Mononuclear cell (primary cell): Measurements from ENCODE around the gene TACC2. TPM values are rescaled to one million over a fixed set of nuclear protein-coding genes. Genes with fewer than 3 reads are reported as not detected.

Source experiments
- H3K27me3 ChIP-seq: 2 replicates; pipeline ENCODE4 v1.6.0; 2011; ENCODE audit warnings: low read length, control low read depth; ENCODE audit not compliant: insufficient read depth
- H3K4me1 ChIP-seq: 2 replicates; pipeline ENCODE4 v1.5.1; 2011; ENCODE audit warnings: mild to moderate bottlenecking, low read length, control low read depth; ENCODE audit not compliant: insufficient read depth
- H3K4me3 ChIP-seq: 2 replicates; pipeline ENCODE4 v1.5.1; 2011; ENCODE audit warnings: mild to moderate bottlenecking, low read length, moderate library complexity
- H3K9me3 ChIP-seq: 2 replicates; pipeline ENCODE4 v1.5.1; 2011; ENCODE audit warnings: low read depth, mild to moderate bottlenecking, control low read depth, low read length
- total RNA-seq: library from RNA; depleted of rRNA; stranded (reverse); fragments of >200 nt; gene quantifications from one replicate; pipeline ENCODE4 v1.2.3, GENCODE V29; 2012

TACC2 gene
- total RNA-seq, 1 donor: not detected

DNA sequence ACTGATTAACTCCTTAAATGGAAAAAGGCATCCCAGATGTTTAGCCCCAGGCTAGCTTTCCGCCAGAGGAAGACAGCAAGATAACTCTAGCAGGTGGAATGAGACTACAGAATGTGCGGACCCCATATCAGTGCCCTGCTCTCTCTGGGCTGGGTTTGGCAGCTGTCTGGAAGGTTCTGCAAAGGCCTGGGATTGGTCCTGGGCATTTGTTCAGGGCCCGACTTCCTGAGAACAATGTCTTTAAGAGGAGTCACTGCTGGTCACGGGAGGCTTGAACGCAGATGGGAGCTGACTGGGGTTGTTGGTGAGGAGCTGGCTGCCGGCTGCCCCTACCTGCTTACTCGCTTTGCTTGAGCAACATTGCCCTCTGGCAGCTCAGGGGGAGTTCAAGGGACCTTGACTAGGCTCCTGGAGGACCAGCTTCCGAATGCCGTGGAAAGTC is 151.5 kb downstream of the TACC2 start:
- Histone ChIP-seq H3K4me3 (no peak overlapping the region), H3K27me3 (no peaks in the 10 kb centered on the region), H3K4me1 (peaks cover 9% of the 10 kb centered on the region), H3K9me3 (no peaks in the 10 kb centered on the region)

DNA sequence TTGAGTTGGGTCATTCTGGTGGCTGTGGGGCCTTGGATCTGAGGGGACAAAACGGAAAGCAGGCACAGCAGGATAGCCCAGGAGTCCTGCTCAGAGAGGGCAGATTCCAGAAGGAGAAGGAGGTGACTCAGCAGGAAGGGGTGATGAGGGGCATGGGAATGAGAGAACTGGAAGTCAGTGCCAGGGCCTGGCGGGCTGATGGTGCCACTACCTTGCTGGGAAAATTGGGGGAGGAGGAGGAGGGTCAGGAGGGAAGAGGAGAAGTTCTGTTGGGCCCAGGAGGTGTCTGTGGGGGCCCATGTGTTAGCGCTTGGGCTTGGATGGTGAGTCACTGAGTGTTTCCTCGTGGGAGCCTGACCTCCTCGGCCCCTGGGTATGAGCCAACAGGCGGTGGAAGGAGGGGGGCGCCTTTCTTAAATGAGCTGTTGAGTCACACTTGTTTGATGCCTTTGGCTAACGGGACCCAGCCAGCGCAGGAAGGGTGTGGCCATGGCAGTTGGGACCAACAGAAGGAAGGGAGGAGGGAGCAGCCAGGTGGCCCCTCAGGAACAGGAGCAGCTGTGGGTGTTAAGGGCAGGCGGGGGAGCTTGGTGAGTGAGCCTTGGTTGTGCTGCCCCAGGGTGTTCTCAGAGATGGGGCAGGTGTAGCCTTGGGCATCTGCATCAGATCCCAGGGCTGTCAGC is 152.1 kb downstream of the TACC2 start:
- H3K4me3 ChIP-seq: no peak overlapping the region
- H3K27me3 ChIP-seq: no peaks in the 10 kb centered on the region
- H3K9me3 ChIP-seq: no peaks in the 10 kb centered on the region
- peaks cover 9% of the 10 kb centered on the region for H3K4me1 ChIP-seq

DNA sequence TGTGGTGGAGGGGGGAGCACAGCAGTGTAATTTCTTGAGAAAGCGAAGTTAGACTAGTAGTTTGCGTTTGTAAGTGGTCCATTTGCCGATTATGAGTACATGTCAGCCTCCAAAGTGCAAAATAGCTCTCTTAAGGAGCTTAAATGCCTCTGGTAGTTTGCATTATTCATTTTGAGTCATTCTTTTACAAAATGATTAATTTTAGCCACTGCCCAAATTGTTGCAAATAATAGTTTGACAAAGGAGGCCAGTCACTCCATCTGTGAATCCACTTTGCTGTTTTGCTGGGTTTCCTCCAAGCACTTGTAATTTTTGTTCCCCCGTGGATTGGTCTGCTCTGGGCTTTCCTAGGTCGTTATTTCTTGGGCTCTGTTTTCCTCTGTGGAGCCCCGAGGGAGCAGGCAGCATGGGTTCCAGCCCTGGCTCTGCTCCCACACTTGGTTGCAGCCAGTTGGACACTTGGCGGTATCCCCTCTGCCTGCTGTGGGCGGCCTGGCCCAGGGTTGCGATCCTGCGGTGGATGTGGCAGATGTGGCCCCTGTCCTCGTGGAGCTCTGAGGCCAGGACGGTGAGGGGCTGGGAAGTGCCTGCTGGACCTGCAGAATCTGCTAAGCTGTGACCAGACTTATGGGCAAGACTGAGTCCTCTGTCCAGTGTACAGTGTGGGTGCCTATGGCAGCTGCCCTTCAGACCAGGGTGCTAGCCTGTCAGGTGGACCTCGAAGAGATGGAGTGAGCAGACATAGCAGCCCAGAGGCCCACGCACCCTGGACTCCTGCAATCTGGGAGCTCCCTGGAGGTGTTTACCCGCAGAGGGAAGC is 153.1 kb downstream of the TACC2 start:
- H3K4me3 ChIP-seq: no peak overlapping the region
- H3K9me3 ChIP-seq: no peaks in the 10 kb centered on the region
- no peaks in the 10 kb centered on the region for H3K27me3 ChIP-seq
- H3K4me1 ChIP-seq: peaks cover 9% of the 10 kb centered on the region

DNA sequence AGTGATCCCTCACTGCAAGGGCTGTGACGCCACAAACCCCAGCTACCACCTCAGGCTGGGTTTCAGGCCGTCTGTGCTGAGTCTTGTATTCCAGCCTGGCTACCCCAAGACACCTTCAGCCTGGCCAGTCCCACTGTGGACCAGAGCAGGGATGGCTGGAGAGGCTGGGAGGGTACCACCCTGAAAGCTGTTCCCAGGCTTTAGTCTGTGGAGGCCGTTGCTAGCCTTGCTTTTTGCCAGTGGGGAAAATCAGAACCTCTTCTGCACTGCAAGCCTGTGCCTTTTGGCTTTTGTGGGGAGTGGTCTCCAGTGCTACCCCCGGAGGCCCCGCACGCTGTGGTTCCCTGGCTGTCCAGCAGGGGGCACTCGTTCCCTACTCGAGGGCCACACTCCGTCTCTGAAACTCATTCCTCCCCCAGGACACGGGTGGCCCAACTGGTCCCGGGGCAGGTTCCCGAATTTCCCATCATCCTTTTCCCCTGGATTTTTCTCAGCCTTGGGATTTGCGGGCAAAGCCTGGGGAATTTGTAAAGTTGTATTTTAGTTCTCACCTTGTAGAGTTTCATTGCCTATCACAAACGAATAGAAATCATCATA is 153.8 kb downstream of the TACC2 start:
- no peaks in the 10 kb centered on the region for H3K27me3 ChIP-seq
- no peak overlapping the region for H3K4me3 ChIP-seq
- no peaks in the 10 kb centered on the region for H3K9me3 ChIP-seq
- peaks cover 13% of the 10 kb centered on the region for H3K4me1 ChIP-seq

DNA sequence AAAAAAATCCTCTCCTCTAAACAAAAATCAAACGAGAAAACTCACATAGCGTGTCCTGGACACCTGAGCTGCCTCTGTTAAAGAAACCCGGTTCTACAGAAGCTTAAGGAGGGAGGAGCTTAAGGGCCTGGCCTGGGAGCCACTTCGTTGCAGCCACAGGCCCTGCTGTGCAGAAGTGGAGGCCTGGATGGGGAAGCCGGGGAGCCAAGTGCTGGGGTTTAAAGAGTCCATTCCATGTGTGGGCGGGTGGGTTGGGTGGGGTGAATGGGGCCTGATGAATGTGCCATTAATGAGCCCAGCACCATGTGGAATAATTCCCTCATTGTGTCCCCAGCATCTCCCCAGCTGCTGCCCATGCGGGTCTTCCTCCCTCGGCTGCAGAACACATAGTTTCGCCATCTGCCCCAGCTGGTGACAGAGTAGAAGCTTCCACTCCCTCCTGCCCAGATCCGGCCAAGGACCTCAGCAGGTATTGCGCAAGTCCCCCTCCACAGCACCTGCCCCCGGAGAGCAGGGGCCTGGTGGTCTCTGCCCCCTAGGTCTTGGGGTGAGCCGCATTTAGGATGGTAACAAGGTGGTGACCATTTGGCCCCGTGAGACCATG is 154.4 kb downstream of the TACC2 start:
- Histone ChIP-seq H3K4me3 (no peak overlapping the region), H3K4me1 (peaks cover 19% of the 10 kb centered on the region), H3K9me3 (no peaks in the 10 kb centered on the region), H3K27me3 (no peaks in the 10 kb centered on the region)

DNA sequence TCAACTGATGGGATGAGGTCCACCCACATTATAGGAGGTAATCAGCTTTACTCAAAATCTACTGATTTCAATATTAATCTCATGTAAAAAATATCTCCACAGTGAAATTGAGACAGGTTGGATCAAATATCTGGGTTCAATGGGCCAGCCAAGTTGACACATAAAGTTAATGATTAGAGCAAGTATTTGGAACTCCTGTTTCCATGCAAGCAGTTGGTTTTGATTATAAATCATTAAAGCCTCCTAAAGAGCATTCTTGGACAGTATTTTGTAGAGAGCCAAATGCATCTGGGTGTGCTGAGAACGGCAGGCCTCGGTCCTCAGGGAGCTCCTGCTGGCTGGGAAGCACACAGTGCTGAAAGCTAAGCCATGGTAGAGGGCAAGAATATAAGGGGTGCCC is 155.2 kb downstream of the TACC2 start:
- Histone ChIP-seq H3K4me1 (peaks cover 27% of the 10 kb centered on the region), H3K4me3 (no peak overlapping the region), H3K27me3 (no peaks in the 10 kb centered on the region), H3K9me3 (no peaks in the 10 kb centered on the region)

DNA sequence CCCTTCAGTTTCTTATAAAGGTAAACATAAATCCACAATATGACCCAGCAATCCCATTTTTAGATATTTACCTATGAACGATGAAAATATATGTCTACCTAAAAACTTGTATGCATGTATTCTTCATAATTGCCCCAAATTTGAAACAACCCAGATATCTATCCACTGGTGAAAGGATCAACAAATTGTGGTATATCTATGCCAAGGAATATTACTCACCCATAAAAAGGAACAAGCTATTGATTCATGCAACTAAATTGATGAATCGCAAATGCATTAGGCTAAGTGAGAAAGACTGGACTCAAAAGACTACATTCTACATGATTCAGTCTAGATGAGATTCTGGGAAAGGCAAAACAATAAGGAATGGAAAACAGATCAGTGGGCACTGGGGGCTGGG is 156.2 kb downstream of the TACC2 start:
- no peak overlapping the region for H3K4me3 ChIP-seq
- H3K27me3 ChIP-seq: no peaks in the 10 kb centered on the region
- H3K9me3 ChIP-seq: no peaks in the 10 kb centered on the region
- H3K4me1 ChIP-seq: peaks cover 27% of the 10 kb centered on the region

DNA sequence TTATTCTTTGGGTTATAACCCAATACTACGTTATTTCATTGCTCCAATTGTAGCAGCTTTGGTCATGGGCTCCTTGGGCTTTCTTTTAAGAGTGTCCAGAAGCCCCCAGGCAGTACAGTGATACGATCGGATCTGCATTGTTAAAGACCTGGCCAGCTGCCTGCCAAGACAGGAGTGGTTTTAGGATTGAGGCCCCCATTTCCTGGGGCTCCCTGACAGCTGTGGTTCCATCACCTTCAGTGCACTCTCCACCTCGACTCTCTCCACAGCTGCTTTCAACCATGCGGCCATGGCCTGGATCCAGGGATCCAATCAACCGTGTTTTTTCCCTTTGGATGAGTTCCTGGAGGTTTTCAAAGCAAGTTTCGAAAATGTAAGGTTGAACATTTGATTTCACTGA is 158.7 kb downstream of the TACC2 start:
- Histone ChIP-seq H3K9me3 (no peaks in the 10 kb centered on the region), H3K27me3 (no peaks in the 10 kb centered on the region), H3K4me3 (no peak overlapping the region), H3K4me1 (peaks cover 18% of the 10 kb centered on the region)

DNA sequence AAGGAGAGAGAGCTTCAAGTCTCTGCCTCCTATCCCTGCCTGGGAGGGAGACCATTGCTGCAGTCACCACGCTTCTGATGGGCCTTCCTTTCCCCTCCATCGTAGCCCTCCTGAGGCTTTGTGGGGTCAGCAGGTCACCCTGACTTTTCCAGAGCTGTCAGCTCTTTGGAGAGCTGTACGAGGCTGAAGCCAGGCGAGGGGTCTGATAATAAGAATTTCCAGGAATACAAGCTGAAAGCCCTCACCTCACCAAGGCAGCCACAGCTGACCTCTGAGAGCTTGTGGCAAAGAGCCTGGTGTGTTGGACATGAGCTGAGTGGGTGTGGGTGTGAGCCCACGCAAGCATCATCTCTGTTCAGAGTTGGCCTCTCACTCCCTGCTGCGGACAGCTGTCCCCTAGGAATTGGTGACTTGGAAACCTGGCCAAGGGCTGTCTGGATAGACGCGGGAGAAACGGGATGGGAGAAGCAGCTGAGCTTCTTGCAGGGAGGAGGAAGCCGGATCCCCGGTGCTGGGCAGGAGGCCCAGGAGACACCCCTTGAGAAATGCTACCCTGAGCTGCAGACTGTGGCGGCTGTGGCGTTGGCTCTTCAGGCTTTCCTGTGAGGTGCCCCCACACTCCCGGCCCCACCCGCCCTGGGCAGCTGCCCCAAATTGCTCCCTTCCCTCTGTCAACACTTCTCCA is 160.1 kb downstream of the TACC2 start:
- Histone ChIP-seq H3K4me3 (no peak overlapping the region), H3K9me3 (no peaks in the 10 kb centered on the region), H3K4me1 (peaks cover 18% of the 10 kb centered on the region), H3K27me3 (no peaks in the 10 kb centered on the region)

DNA sequence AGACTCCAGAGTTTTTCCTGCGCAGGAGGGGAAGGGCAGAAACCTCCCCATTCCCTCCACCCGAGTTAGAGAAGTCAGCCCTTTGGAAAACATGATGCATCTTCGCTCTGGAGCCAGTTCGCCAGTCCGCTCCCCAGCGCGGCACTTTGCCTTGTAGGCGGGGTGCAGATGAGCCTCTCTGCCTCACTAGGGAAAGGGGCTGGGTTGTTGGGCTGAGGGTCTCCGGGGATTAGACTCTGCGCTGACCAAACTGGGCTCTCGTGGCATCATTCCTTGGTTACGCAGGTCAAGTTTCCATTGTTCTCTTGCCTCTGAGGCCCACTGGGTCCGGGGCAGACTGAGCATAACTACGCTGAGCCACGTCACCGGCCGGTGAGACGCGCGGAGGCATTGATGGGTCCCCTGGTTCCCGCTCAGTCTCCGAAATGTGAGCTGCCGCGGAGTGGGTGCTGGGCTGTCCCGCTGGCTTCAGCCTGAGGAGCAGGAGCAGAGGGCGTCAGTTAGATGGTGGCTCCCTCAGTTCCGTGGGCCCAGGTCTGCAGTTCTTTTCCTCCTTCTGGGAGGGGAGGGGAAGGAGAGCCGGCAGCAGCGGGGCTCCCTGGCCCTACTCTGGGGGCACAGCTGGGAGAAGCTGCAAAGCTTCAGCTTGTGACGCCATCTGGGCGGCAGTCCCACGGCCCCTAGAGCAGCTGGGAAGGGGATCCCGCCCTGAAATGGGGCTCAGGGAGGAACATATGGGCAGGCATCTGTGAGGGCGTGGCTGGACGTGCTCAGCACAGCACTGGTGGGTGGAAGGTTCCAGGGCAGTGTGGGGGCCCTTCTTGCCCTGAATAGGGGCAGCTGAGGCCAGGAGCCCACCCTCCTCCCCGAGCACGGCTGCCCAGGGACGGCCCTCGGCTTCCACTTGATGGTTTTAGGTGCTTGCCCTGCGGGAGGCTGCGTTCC is 160.9 kb downstream of the TACC2 start:
- Histone ChIP-seq H3K4me3 (no peak overlapping the region), H3K4me1 (peaks cover 18% of the 10 kb centered on the region), H3K9me3 (no peaks in the 10 kb centered on the region), H3K27me3 (no peaks in the 10 kb centered on the region)

DNA sequence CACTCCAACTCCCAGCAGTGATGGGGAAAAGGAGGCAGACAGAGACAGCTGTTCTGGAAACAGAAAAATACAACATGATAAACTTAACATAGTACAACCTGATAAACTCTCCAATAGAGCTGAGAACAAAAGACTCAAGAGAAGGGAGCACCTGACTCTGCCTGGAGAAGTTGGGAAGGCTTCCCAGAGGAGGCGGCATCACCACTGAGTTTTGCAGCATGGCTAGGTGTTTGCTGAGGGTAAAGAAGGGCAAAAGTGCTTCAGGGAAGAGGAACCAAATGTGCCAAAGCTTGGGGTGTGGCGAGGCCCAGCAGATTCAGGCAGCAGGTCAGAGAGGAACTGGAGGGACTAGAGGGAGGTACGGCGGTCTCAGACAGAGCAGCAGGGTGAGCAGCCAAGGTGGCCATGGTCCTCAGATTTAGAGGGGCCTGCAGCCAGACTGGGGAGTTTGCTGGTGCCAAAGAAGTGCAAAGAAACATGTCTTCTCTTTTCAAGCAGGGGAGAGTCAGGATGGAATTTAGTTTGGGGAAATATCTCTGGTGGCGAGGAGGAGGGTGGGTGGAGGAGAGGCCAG is 162.2 kb downstream of the TACC2 start:
- Histone ChIP-seq H3K9me3 (no peaks in the 10 kb centered on the region), H3K4me3 (no peak overlapping the region)

DNA sequence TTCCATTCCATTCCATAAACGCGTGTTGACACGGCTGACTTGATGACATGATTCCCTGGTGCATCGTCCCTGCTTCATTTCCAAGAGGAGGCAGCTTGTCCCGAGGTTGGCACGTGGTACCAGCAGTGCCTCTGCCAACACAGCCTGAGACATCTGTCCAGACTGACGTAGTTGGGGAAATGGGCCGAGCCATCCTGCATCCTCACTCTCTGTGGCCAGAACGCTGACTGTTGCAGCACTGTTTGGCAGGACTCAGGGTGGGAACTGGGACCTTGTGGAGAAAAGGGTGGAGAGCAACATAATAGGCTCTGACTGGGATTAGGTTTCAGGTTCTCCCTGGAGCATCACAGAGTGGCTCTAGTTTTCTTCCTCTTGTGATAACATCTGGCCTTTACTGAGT is 163.6 kb downstream of the TACC2 start:
- no peaks in the 10 kb centered on the region for H3K9me3 ChIP-seq
- peaks cover 16% of the 10 kb centered on the region for H3K4me1 ChIP-seq
- H3K4me3 ChIP-seq: no peak overlapping the region
- H3K27me3 ChIP-seq: no peaks in the 10 kb centered on the region

More for the DNA sequence above, 162.2 kb downstream of the TACC2 start:
- Histone ChIP-seq H3K4me1 (peaks cover 18% of the 10 kb centered on the region), H3K27me3 (no peaks in the 10 kb centered on the region)

DNA sequence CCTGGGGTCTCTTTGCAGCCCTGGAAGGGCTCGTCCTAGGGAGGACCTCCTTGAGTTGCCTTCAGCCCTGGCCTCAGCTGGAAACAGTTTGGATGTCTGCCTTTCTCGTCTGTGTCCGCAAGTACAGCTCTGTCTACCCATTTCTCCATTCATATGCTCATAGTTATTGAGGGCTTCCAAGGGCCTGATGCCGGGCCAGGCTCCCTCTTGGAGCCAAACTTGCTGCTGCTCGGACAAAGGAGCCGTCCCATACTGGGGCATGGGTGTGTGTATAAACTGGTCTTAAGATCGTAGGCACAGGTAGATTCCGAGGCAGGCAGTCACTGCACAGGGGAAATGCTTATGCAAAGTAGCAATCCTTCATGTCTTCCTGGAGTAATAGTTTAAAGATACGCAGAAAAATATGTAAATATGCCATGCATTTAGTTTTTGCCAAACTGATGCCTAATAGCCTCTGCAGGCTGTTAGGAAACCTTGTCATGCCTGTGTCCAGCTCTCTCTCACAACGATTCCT is 165.1 kb downstream of the TACC2 start:
- H3K4me3 ChIP-seq: no peak overlapping the region
- H3K9me3 ChIP-seq: no peaks in the 10 kb centered on the region
- no peaks in the 10 kb centered on the region for H3K27me3 ChIP-seq
- peaks cover under 1% of the 10 kb centered on the region for H3K4me1 ChIP-seq
